Astrocyte (in vitro differentiated cells and primary cell): ENCODE measurements around the gene WRAP53.

Experiments used
- CTCF ChIP-seq: IDR thresholded peaks from 2 replicates; pipeline ENCODE4 v1.5.1; 2011; ENCODE audit warnings: low read depth, mild to moderate bottlenecking, inconsistent platforms, low read length, moderate library complexity; ENCODE audit not compliant: insufficient read depth
- EZH2 ChIP-seq: IDR thresholded peaks from 2 replicates; pipeline ENCODE4 v1.6.1; 2012; ENCODE audit warnings: mild to moderate bottlenecking, low read length, inconsistent platforms; ENCODE audit not compliant: insufficient read depth

- TF ChIP-seq CTCF: no peak
- TF ChIP-seq EZH2: no peak
These were observed 33.3 kb downstream of the WRAP53 start for GRCh38 chr17:7721612-7722011.
